Skin epidermis (tissue), 12 donors: ENCODE measurements around the gene TBC1D1.

Experiments
- H3K27ac ChIP-seq, 21 experiments: fragments of 200-600 bp; sonication (generic) in 11 of 21; one replicate each; pipeline ENCODE4 v1.5.0; 2020; ENCODE audit warnings: mild to moderate bottlenecking in 3 of 21, inconsistent platforms in 2 of 21, moderate library complexity in 2 of 21
- H3K4me3 ChIP-seq, 7 experiments: fragments of 200-600 bp; sonication (generic) in 2 of 7; one replicate each; pipeline ENCODE4 v1.5.0; 2020; ENCODE audit warnings: inconsistent platforms in 2 of 7, mild to moderate bottlenecking in 2 of 7, moderate library complexity in 1 of 7

Gene TBC1D1

GRCh38 chr4:38164346-38164745, 273.5 kb downstream of the TBC1D1 start:
- no peak overlapping the region for H3K4me3 ChIP-seq

GRCh38 chr4:38166082-38166481, 275.2 kb downstream of the TBC1D1 start:
- H3K4me3 ChIP-seq: no peak overlapping the region
- peak overlapping the region in 1 of 21 experiments; percentile 26 for H3K27ac ChIP-seq

More at GRCh38 chr4:38164346-38164745, 273.5 kb downstream of the TBC1D1 start:
- H3K27ac ChIP-seq: peak overlapping the region in 1 of 21 experiments; percentile 33

- H3K27ac ChIP-seq: no peak overlapping the region
Observed at GRCh38 chr4:38166768-38167167, 275.9 kb downstream of the TBC1D1 start.

GRCh38 chr4:38167973-38168372, 277.1 kb downstream of the TBC1D1 start:
- H3K27ac ChIP-seq: no peak overlapping the region

More at GRCh38 chr4:38166768-38167167, 275.9 kb downstream of the TBC1D1 start:
- H3K4me3 ChIP-seq: no peak overlapping the region

GRCh38 chr4:38169524-38169923, 278.6 kb downstream of the TBC1D1 start:
- peak overlapping the region in 2 of 21 experiments; percentile 18 to 29 for H3K27ac ChIP-seq

More at GRCh38 chr4:38167973-38168372, 277.1 kb downstream of the TBC1D1 start:
- H3K4me3 ChIP-seq: no peak overlapping the region

GRCh38 chr4:38170338-38171169, 279.7 kb downstream of the TBC1D1 start:
- Histone ChIP-seq H3K4me3 (no peak overlapping the region), H3K27ac (peak overlapping the region in 3 of 21 experiments; percentile 18 to 22 (median 21))

More at GRCh38 chr4:38169524-38169923, 278.6 kb downstream of the TBC1D1 start:
- H3K4me3 ChIP-seq: no peak overlapping the region

- Histone ChIP-seq H3K4me3 (no peak overlapping the region), H3K27ac (no peak overlapping the region)
Observed at GRCh38 chr4:38172078-38172477, 281.2 kb downstream of the TBC1D1 start.

GRCh38 chr4:38173935-38174518, 283.1 kb downstream of the TBC1D1 start:
- peak overlapping the region in 1 of 21 experiments; percentile 4 for H3K27ac ChIP-seq

GRCh38 chr4:38174801-38175200, 283.9 kb downstream of the TBC1D1 start:
- no peak overlapping the region for H3K4me3 ChIP-seq
- H3K27ac ChIP-seq: peak overlapping the region in 2 of 21 experiments; percentile 4 to 11

More at GRCh38 chr4:38173935-38174518, 283.1 kb downstream of the TBC1D1 start:
- no peak overlapping the region for H3K4me3 ChIP-seq

GRCh38 chr4:38176165-38176564, 285.3 kb downstream of the TBC1D1 start:
- no peak overlapping the region for H3K4me3 ChIP-seq

GRCh38 chr4:38177035-38177546, 286.2 kb downstream of the TBC1D1 start:
- Histone ChIP-seq H3K4me3 (no peak overlapping the region), H3K27ac (peak overlapping the region in 18 of 21 experiments; percentile 10 to 80 (median 50))

More at GRCh38 chr4:38176165-38176564, 285.3 kb downstream of the TBC1D1 start:
- peak overlapping the region in 2 of 21 experiments; percentile 38 to 52 for H3K27ac ChIP-seq

GRCh38 chr4:38177641-38178391, 286.9 kb downstream of the TBC1D1 start:
- Histone ChIP-seq H3K4me3 (no peak overlapping the region), H3K27ac (peak overlapping the region in 17 of 21 experiments; percentile 13 to 80 (median 51))

GRCh38 chr4:38178392-38178995, 287.6 kb downstream of the TBC1D1 start:
- Histone ChIP-seq H3K27ac (peak overlapping the region in 5 of 21 experiments; percentile 22 to 80 (median 72)), H3K4me3 (no peak overlapping the region)

- no peak overlapping the region for H3K27ac ChIP-seq
- no peak overlapping the region for H3K4me3 ChIP-seq
Observed at GRCh38 chr4:38179690-38180377, 288.9 kb downstream of the TBC1D1 start.

GRCh38 chr4:38180456-38180855, 289.6 kb downstream of the TBC1D1 start:
- Histone ChIP-seq H3K4me3 (no peak overlapping the region), H3K27ac (no peak overlapping the region)

- Histone ChIP-seq H3K4me3 (no peak overlapping the region), H3K27ac (no peak overlapping the region)
Observed at GRCh38 chr4:38181286-38181685, 290.4 kb downstream of the TBC1D1 start.

GRCh38 chr4:38182334-38182998, 291.6 kb downstream of the TBC1D1 start:
- no peak overlapping the region for H3K27ac ChIP-seq
- H3K4me3 ChIP-seq: no peak overlapping the region

GRCh38 chr4:38184404-38184803, 293.5 kb downstream of the TBC1D1 start:
- Histone ChIP-seq H3K27ac (no peak overlapping the region), H3K4me3 (no peak overlapping the region)
